Neural progenitor cell (in vitro differentiated cells): ENCODE measurements around the gene CCL3.

Experiments used
- EZH2phosphoT487 ChIP-seq: fragments of 200-600 bp; sonication (generic); IDR thresholded peaks from 2 replicates; pipeline ENCODE4 v1.6.1; 2017; ENCODE audit warnings: antibody characterized with exemption
- TF ChIP-seq, protein P1 (sequence below): fragments of 200-600 bp; sonication (generic); IDR thresholded peaks from 2 replicates; pipeline ENCODE4 v1.5.1; 2017; ENCODE audit warnings: antibody characterized with exemption, mild to moderate bottlenecking

DNA sequence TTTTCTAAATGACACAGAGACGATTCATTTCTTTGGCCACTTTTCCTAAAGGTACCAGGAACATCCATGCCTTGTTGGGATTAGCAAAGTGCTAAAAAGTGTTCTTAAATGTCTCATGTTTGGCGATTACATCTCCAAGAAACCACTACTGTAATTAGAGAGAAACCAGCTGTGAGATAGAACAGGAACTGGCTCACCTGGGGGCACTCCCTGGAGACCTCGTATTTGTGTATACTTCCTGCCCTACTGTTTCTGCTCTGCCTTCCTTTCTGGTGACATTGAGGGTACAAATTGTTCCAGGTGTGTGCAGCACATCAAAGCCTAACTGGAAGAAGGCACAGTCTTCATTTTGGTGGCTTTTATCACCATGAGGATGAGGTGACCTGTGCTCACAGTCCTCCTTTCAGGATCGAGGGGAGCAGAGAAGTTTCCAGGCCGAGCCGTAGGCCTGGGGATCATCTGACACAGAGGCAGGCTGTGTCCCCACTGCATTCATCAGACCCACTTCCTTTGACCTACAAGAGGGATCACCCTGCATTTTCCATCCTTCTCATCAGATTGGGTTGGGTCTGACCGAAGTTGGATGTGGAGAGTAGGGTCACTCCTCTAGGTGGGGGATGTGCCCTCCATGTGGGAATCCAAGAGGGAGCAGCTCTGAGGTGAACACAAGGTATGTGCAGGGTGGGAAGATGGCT lies 37.4 kb upstream of the CCL3 start:
- TF ChIP-seq, protein P1, sequence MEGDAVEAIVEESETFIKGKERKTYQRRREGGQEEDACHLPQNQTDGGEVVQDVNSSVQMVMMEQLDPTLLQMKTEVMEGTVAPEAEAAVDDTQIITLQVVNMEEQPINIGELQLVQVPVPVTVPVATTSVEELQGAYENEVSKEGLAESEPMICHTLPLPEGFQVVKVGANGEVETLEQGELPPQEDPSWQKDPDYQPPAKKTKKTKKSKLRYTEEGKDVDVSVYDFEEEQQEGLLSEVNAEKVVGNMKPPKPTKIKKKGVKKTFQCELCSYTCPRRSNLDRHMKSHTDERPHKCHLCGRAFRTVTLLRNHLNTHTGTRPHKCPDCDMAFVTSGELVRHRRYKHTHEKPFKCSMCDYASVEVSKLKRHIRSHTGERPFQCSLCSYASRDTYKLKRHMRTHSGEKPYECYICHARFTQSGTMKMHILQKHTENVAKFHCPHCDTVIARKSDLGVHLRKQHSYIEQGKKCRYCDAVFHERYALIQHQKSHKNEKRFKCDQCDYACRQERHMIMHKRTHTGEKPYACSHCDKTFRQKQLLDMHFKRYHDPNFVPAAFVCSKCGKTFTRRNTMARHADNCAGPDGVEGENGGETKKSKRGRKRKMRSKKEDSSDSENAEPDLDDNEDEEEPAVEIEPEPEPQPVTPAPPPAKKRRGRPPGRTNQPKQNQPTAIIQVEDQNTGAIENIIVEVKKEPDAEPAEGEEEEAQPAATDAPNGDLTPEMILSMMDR: no peak
- no peak for TF ChIP-seq EZH2phosphoT487
